Right cardiac atrium (tissue), 5 donors: ENCODE data around the gene POTEB3. TPM values are rescaled to one million over a fixed set of nuclear protein-coding genes. Genes with fewer than 3 reads are reported as not detected.
A peak's percentile ranks its signal among the peaks of the same experiment; 100 is the strongest.
"Not testable (repeated sequence)": the region's sequence is repeated elsewhere in the genome, so short reads cannot be mapped to it uniquely, and the experiment has no call there.

ENCODE experiments used
- ATAC-seq, 2 donors: fragments of 200-7000 bp; cut with Tn5 transposase; one replicate each; pipeline versions ENCODE4 v1.8.0 to v1.9.1; 2020; ENCODE audit warnings: moderate library complexity in 2 of 2, mild to moderate bottlenecking in 1 of 2
- DNase-seq, 3 donors: peaks; one replicate each; pipeline ENCODE4 v3.0.0-alpha.2; 2020
- H3K27ac ChIP-seq: one replicate; pipeline ENCODE4 v1.5.1; 2013; ENCODE audit warnings: mild to moderate bottlenecking, low read length, control low read depth, moderate library complexity
- H3K27me3 ChIP-seq: one replicate; pipeline ENCODE4 v1.6.1; 2013; ENCODE audit not compliant: control insufficient read depth, insufficient read depth
- H3K4me1 ChIP-seq: one replicate; pipeline ENCODE4 v1.6.1; 2013; ENCODE audit warnings: low read length; ENCODE audit not compliant: control insufficient read depth, insufficient read depth
- H3K4me3 ChIP-seq: one replicate; pipeline ENCODE4 v1.5.1; 2013; ENCODE audit warnings: low read length, control low read depth
- H3K9me3 ChIP-seq: one replicate; pipeline ENCODE4 v1.6.1; 2013; ENCODE audit warnings: low read length; ENCODE audit not compliant: control insufficient read depth
- WGBS: extraction: QIAGEN DNeasy Blood & Tissue Kit; methylation state at CpG from one replicate; pipeline ENCODE4 v1.1.7; 2013; 5-methylcytosine and 5-hydroxymethylcytosine counted together
- intact Hi-C, 4 donors: fragments of 100-400 bp; cut with DNase I; formaldehyde crosslinking; loops; one replicate each; pipeline versions ENCODE4 v1.11.0 to v1.14.0; 2022 to 2023
- long read RNA-seq, 4 donors: library from polyadenylated mRNA; unstranded; transcript quantifications; one replicate each; pipeline ENCODE4 v2.0.0, GENCODE V29; 2020 to 2021
- polyA plus RNA-seq: library from polyadenylated mRNA; stranded (reverse); fragments of 200-250 nt; gene quantifications from one replicate; pipeline ENCODE4 v1.2.3, GENCODE V29; 2013
- total RNA-seq, 4 donors: library from RNA; stranded (reverse); fragmentation: NEBNext Ultra II Directional; extraction: Animal tissue kit (Norgen Biotek cat#: 25700); gene quantifications; one replicate each; pipeline ENCODE4 v1.2.1, GENCODE V29; 2021
- donor health status: healthy with polysubstance abuse.
- donor health status: DM: no; HTN: yes; CAD: no.
- donor health status: DM: no; HTN: no; CAD: no.
- donor health status: DM: no; HTN: yes; CAD: no; lungs with severe emphysema.
- donor health status: DM: yes; HTN: yes; CAD: no.

POTEB3 gene
- total RNA-seq (not detected), polyA plus RNA-seq (not detected)
- long read RNA-seq, donor 1: 0 reads
- long read RNA-seq, donor 2: 0 reads
- long read RNA-seq, donor 3: 0 reads
- long read RNA-seq, donor 4: 0 reads

- WGBS: no CpG with 5 or more reads among the region's 35 CpGs
- H3K27ac ChIP-seq, ATAC-seq, intact Hi-C loops, H3K9me3 ChIP-seq, H3K4me3 ChIP-seq, H3K27me3 ChIP-seq, H3K4me1 ChIP-seq, DNase-seq: not testable (repeated sequence)
These were observed at the start of gene POTEB3 for GRCh38 chr15:21440399-21440798. Gene POTEB3, minus strand, starts transcription at chr15:21440499. Its CDS starts 488 bp downstream, at chr15:21440011.

GRCh38 chr15:21453683-21454082, 13.4 kb upstream of the POTEB3 start:
- H3K9me3 ChIP-seq, H3K27me3 ChIP-seq, H3K4me3 ChIP-seq, DNase-seq, H3K4me1 ChIP-seq, ATAC-seq, H3K27ac ChIP-seq, intact Hi-C loops: not testable (repeated sequence)
- WGBS: no CpG with 5 or more reads among the region's 6 CpGs

- H3K4me3 ChIP-seq, H3K4me1 ChIP-seq, intact Hi-C loops, H3K27me3 ChIP-seq, H3K9me3 ChIP-seq, H3K27ac ChIP-seq: not testable (repeated sequence)
- peak in 1 of 3 donors; percentile 5 for DNase-seq
- no CpG with 5 or more reads among the region's 72 CpGs for WGBS
- peak; percentile 23 to 45 for ATAC-seq
These were observed 11.7 kb upstream of the POTEB3 start for GRCh38 chr15:21451920-21452563.

DNA sequence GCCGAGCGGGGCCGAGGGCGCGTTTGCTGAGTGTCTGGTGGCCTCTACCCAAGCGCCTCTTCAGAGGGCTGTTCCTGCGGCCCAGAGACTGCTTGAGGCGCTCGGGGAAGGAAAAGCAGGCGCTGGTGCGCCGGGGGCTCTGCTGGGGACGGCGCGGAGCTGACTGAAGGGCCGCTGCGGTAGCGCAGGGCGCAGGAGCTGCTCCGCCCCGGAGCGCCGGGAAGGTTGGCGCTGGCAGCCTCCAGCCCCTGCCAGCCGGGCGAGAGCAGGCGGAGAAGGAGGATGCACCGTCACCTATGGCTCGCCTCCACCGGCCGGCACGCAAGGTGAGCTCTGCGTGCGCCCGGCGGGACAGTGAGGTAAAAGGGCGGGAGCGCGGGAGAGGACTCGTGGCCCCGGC, 11.2 kb upstream of the POTEB3 start:
- H3K27ac ChIP-seq, intact Hi-C loops, H3K4me3 ChIP-seq, H3K4me1 ChIP-seq, H3K27me3 ChIP-seq, H3K9me3 ChIP-seq, DNase-seq: not testable (repeated sequence)
- ATAC-seq: peak; percentile 21 to 48
- WGBS: no CpG with 5 or more reads among the region's 41 CpGs

- H3K4me3 ChIP-seq, H3K27me3 ChIP-seq, intact Hi-C loops, H3K9me3 ChIP-seq, H3K4me1 ChIP-seq, DNase-seq, ATAC-seq, H3K27ac ChIP-seq: not testable (repeated sequence)
- WGBS: 69% methylated on average over 2 of the region's 4 CpGs
These were observed 32.9 kb downstream of the POTEB3 start for GRCh38 chr15:21407366-21407765.

GRCh38 chr15:21401531-21401930, 38.8 kb downstream of the POTEB3 start:
- ATAC-seq, H3K27ac ChIP-seq, H3K4me3 ChIP-seq, H3K4me1 ChIP-seq, H3K27me3 ChIP-seq, intact Hi-C loops, DNase-seq, H3K9me3 ChIP-seq: not testable (repeated sequence)
- WGBS: no CpG with 5 or more reads among the region's 4 CpGs

- intact Hi-C loops, H3K4me1 ChIP-seq, H3K9me3 ChIP-seq, ATAC-seq, H3K27me3 ChIP-seq, H3K27ac ChIP-seq, H3K4me3 ChIP-seq: not testable (repeated sequence)
- DNase-seq: peak in 2 of 3 donors; percentile 15 to 30
- WGBS: 18% methylated on average over 2 of the region's 4 CpGs
These were observed 41.2 kb downstream of the POTEB3 start for GRCh38 chr15:21399111-21399510.

DNA sequence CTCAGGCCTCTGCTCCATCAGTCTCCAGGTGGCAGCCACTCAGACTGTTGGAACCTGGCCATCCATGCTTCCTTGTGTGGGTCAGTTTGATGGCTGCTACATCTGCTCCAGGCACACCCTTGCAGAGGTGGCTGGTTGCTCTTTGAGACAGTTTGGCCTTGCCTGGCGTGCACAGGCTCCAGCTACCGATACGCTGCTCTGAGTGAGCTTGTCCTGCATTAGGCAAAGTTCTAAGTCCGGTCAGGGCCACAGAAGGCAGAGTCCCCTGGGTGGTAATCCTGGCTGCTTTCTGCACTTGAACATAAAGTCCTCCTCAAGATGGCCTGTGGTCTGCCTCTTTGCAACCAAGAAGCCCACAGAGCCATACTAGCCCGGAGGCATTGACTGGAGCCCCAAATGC, 41.8 kb downstream of the POTEB3 start:
- WGBS: no CpG with 5 or more reads among the region's 5 CpGs
- H3K4me1 ChIP-seq, H3K27me3 ChIP-seq, H3K9me3 ChIP-seq, H3K27ac ChIP-seq, H3K4me3 ChIP-seq, intact Hi-C loops, ATAC-seq, DNase-seq: not testable (repeated sequence)

DNA sequence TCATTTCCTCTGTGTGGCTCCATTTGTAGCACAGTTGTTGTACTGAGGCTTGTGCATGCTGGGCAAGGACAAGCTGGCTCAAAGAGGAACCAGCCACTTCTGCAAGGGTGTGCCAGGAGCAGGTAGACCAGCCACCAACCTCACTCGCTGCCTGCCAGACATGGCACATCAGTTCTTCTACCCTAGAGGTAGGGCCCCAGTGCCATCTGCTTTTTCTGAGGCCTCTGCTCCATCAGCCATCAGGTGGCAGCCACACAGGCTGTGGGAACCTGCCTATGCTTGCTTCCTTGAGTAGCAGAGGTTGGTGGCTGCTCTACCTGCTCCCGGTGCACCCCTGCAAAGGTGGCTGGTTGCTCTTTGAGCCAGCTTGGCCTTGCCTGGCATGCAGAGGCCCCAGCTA, 42.6 kb downstream of the POTEB3 start:
- H3K4me3 ChIP-seq, H3K27me3 ChIP-seq, H3K27ac ChIP-seq, intact Hi-C loops, ATAC-seq, H3K4me1 ChIP-seq, H3K9me3 ChIP-seq: not testable (repeated sequence)
- peak in 1 of 3 donors; percentile 34 for DNase-seq
- whole genome bisulfite sequencing: no CpG with 5 or more reads among the region's 2 CpGs

DNA sequence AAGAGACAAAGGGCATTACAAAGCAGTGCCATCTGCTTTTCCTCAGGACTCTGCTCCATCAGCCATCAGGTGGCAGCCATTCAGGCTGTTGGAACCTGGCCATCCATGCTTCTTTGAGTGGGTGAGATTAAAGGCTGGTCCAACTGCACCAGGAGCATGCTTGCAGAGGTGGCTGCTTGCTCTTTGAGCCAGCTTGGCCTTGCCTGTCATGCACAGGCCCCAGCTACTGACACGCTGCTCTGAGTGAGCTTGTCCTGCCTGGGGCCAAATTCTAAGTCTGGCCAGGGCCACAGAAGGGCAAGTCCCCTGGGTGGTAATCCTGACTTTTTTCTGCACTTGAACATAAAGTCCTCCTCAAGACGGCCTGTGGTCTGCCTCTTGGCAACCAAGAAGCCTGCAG, 43.1 kb downstream of the POTEB3 start:
- ATAC-seq, H3K27me3 ChIP-seq, intact Hi-C loops, H3K4me1 ChIP-seq, H3K9me3 ChIP-seq, H3K4me3 ChIP-seq, H3K27ac ChIP-seq: not testable (repeated sequence)
- DNase-seq: peak in 2 of 3 donors; percentile 10 to 69
- no CpG with 5 or more reads among the region's 2 CpGs for WGBS

GRCh38 chr15:21385961-21386360, 54.3 kb downstream of the POTEB3 start:
- WGBS: no CpG with 5 or more reads among the region's 25 CpGs
- H3K27me3 ChIP-seq, H3K4me3 ChIP-seq, H3K27ac ChIP-seq, H3K9me3 ChIP-seq, H3K4me1 ChIP-seq, ATAC-seq, intact Hi-C loops: not testable (repeated sequence)
- peak in 2 of 3 donors; percentile 5 to 34 for DNase-seq
